HCT116 (cell line): ENCODE measurements around the gene SKIC3. TPM values are rescaled to one million over a fixed set of nuclear protein-coding genes. Genes with fewer than 3 reads are reported as not detected.

Source experiments
- ATAC-seq: fragments of 200-7000 bp; cut with Tn5 transposase; 2 replicates; pipeline ENCODE4 v1.9.1; 2020; ENCODE audit warnings: mild to moderate bottlenecking, moderate library complexity
- BruUV-seq: library from RNA; stranded (reverse); fragments of 400-500 nt; replicated peaks from 2 replicates; lab custom pipeline; 2021; lab: Mats Ljungman, UMichigan
- CTCF ChIA-PET: fragments of 300-600 bp; sonication (Branson Sonifier 250); formaldehyde crosslinking; loops from one replicate; lab custom pipeline; 2021; ENCODE audit warnings: antibody characterized with exemption; lab: Charles Lee
- POLR2A ChIA-PET: fragments of 300-600, 350-600 bp; sonication (Branson Sonifier 250); formaldehyde crosslinking; loops from one replicate; lab custom pipeline; 2021; ENCODE audit warnings: antibody characterized with exemption; lab: Charles Lee
- RAD21 ChIA-PET, 2 experiments: fragments of 300-600 bp; sonication (Branson Sonifier 250); formaldehyde crosslinking; loops; one replicate each; lab custom pipeline; 2023; ENCODE audit warnings: low total read pairs in 2 of 2; ENCODE audit not compliant: uncharacterized antibody in 2 of 2, unreplicated experiment in 2 of 2, low non-redundant PET in 1 of 2; lab: Charles Lee
- DNase-seq: peaks from one replicate; pipeline ENCODE4 v3.0.0-alpha.2; 2010; ENCODE audit warnings: low read depth, low spot score
- H2AFZ ChIP-seq: fragments of 200-600 bp; shearing (Covaris generic), sonication (generic); 2 replicates; pipeline ENCODE4 v1.6.1; 2017; ENCODE audit warnings: low read depth, mixed run types, mixed read lengths, antibody characterized with exemption, low read length; ENCODE audit not compliant: poor library complexity, severe bottlenecking
- H3K27ac ChIP-seq: 2 replicates; pipeline ENCODE4 v1.5.1; 2012; ENCODE audit warnings: low read depth, low read length
- H3K27me3 ChIP-seq: fragments of 200-600 bp; sonication (generic); 2 replicates; pipeline ENCODE4 v1.6.1; 2016; ENCODE audit warnings: mixed run types, low read length, mixed read lengths; ENCODE audit not compliant: insufficient read depth
- H3K36me3 ChIP-seq, 2 experiments: fragments of 200-500 bp in 1 of 2; fragments of 200-600 bp in 1 of 2; sonication (Bioruptor generic) in 1 of 2; sonication (generic) in 1 of 2; 2 replicates each; pipeline versions ENCODE4 v1.5.1 to v1.6.1; 2014 to 2016; ENCODE audit warnings: low read length in 2 of 2, inconsistent platforms in 1 of 2, mixed read lengths in 1 of 2, mixed run types in 1 of 2; ENCODE audit not compliant: insufficient read depth in 2 of 2, control insufficient read depth in 1 of 2
- H3K4me1 ChIP-seq, 2 experiments: fragments of 200-600 bp in 1 of 2; sonication (generic) in 1 of 2; 2 replicates each; pipeline versions ENCODE4 v1.5.1 to v1.6.1; 2012 to 2017; ENCODE audit warnings: low read length in 2 of 2, inconsistent platforms in 1 of 2, mild to moderate bottlenecking in 1 of 2, mixed read lengths in 1 of 2, mixed run types in 1 of 2, moderate library complexity in 1 of 2; ENCODE audit not compliant: insufficient read depth in 2 of 2, control insufficient read depth in 1 of 2
- H3K4me2 ChIP-seq: fragments of 200-600 bp; sonication (generic); 2 replicates; pipeline ENCODE4 v1.6.1; 2017; ENCODE audit warnings: mixed run types, low read length, mixed read lengths
- H3K4me3 ChIP-seq, 2 experiments: fragments of 200-600 bp in 1 of 2; sonication (generic) in 1 of 2; replicated peaks in 1 of 2; 2 replicates each; pipeline ENCODE4 v1.5.1; 2011 to 2016; ENCODE audit warnings: low read length in 2 of 2, control low read depth in 1 of 2, low read depth in 1 of 2, mild to moderate bottlenecking in 1 of 2, mixed read lengths in 1 of 2, mixed run types in 1 of 2
- H3K79me2 ChIP-seq: fragments of 200-600 bp; sonication (generic); 2 replicates; pipeline ENCODE4 v1.6.1; 2017; ENCODE audit warnings: mild to moderate bottlenecking, mixed run types, low read length, moderate library complexity, mixed read lengths; ENCODE audit not compliant: insufficient read depth
- H3K9ac ChIP-seq: fragments of 200-600 bp; sonication (generic); 2 replicates; pipeline ENCODE4 v1.6.1; 2016; ENCODE audit warnings: low read length, mixed read lengths
- H3K9me2 ChIP-seq: fragments of 200-600 bp; sonication (generic), shearing (Covaris generic); 2 replicates; pipeline ENCODE4 v1.6.1; 2017; ENCODE audit warnings: mixed run types, mild to moderate bottlenecking, moderate library complexity; ENCODE audit not compliant: insufficient read depth
- H3K9me3 ChIP-seq, 2 experiments: fragments of 200-500 bp in 1 of 2; fragments of 200-600 bp in 1 of 2; sonication (Bioruptor generic) in 1 of 2; sonication (generic) in 1 of 2; 2 replicates each; pipeline ENCODE4 v1.6.1; 2014 to 2017; ENCODE audit warnings: low read length in 2 of 2, mixed read lengths in 2 of 2, inconsistent platforms in 1 of 2, low read depth in 1 of 2, mild to moderate bottlenecking in 1 of 2, mixed run types in 1 of 2, moderate library complexity in 1 of 2; ENCODE audit not compliant: control insufficient read depth in 1 of 2, insufficient read depth in 1 of 2
- H4K20me1 ChIP-seq: fragments of 200-600 bp; sonication (generic), shearing (Covaris generic); 2 replicates; pipeline ENCODE4 v1.6.1; 2017; ENCODE audit warnings: mixed run types, mild to moderate bottlenecking, moderate library complexity; ENCODE audit not compliant: insufficient read depth
- ATF3 ChIP-seq: IDR thresholded peaks from 2 replicates; pipeline ENCODE4 v1.6.1; 2012
- CTCF ChIP-seq, 3 experiments: fragments of 200-600 bp in 1 of 3; sonication (generic) in 1 of 3; IDR thresholded peaks in 2 of 3; conservative IDR thresholded peaks in 1 of 3; 2 replicates each; pipeline ENCODE4 v1.5.1; 2012 to 2017; ENCODE audit warnings: low read depth in 2 of 3, low read length in 2 of 3, antibody characterized with exemption in 1 of 3, borderline replicate concordance in 1 of 3, control low read depth in 1 of 3, mild to moderate bottlenecking in 1 of 3, mixed read lengths in 1 of 3, mixed run types in 1 of 3, moderate library complexity in 1 of 3; ENCODE audit not compliant: insufficient read depth in 1 of 3
- EGR1 ChIP-seq: IDR thresholded peaks from 2 replicates; pipeline ENCODE4 v1.6.1; 2012; ENCODE audit warnings: low read depth
- EZH2 ChIP-seq: fragments of 200-600 bp; sonication (generic); IDR thresholded peaks from 2 replicates; pipeline ENCODE4 v1.6.1; 2017; ENCODE audit warnings: antibody characterized with exemption, mixed run types
- EZH2phosphoT487 ChIP-seq: fragments of 200-600 bp; IDR thresholded peaks from 2 replicates; pipeline ENCODE4 v1.6.1; 2018; ENCODE audit warnings: antibody characterized with exemption, borderline replicate concordance
- SP1 ChIP-seq: IDR thresholded peaks from 2 replicates; pipeline ENCODE4 v1.6.1; 2012; ENCODE audit warnings: low read depth
- YY1 ChIP-seq: IDR thresholded peaks from 2 replicates; pipeline ENCODE4 v1.6.1; 2011; ENCODE audit warnings: low read length, low read depth, moderate library complexity, mild to moderate bottlenecking; ENCODE audit not compliant: insufficient replicate concordance; ENCODE audit errors: extremely low read depth
- ZFX ChIP-seq: fragments of 450-650 bp; IDR thresholded peaks from 2 replicates; pipeline ENCODE4 v1.6.1; 2017
- ZNF274 ChIP-seq: fragments of 200-500 bp; sonication (Bioruptor generic); IDR thresholded peaks from 2 replicates; pipeline ENCODE4 v1.6.1; 2014; ENCODE audit warnings: mild to moderate bottlenecking, low read depth, low read length, inconsistent platforms
- intact Hi-C: fragments of 100-400 bp; cut with micrococcal nuclease; formaldehyde crosslinking; loops from 2 replicates; pipeline ENCODE4 v1.10.0; 2022
- total RNA-seq: library from RNA; stranded (reverse); gene quantifications from one replicate; pipeline ENCODE4 v1.2.1, GENCODE V29; 2021; ENCODE audit not compliant: unreplicated experiment

Gene SKIC3
- total RNA-seq, 1 experiment from 2014 or later, result 35.1 TPM

GRCh38 chr5:95543017-95543705 is 11.6 kb downstream of the SKIC3 start:
- ATAC-seq, result no peak

More at GRCh38 chr5:95543017-95543705, 11.6 kb downstream of the SKIC3 start:
- Histone ChIP-seq H3K9ac (no peak overlapping the region), H3K9me3 (no peaks in the 10 kb centered on the region), H3K4me1 (no peaks in the 10 kb centered on the region), H3K9me2 (no peaks in the 10 kb centered on the region), H3K4me3 (no peak overlapping the region), H3K4me2 (no peak overlapping the region), H2AFZ (no peak overlapping the region), H4K20me1 (no peaks in the 10 kb centered on the region), H3K27ac (no peak overlapping the region), H3K79me2 (peaks cover 3% of the 10 kb centered on the region; the same call in 1 of the 2 replicates), H3K36me3 (peaks cover 23 to 29% of the 10 kb centered on the region in 2 experiments), H3K27me3 (no peaks in the 10 kb centered on the region)
- ChIA-PET POLR2A (no interaction called here), CTCF (interaction anchor here (1.5 kb wide), 1 partner anchor 238 kb away, joined by 3 read pairs; no protein-coding TSS in a partner anchor), RAD21 (no interaction called here)
- intact Hi-C loops, result no loop called here
- BruUV-seq, result no TSS peak
- no peak for DNase-seq
- no peak for TF ChIP-seq SP1
- no peak for TF ChIP-seq EZH2phosphoT487
- TF ChIP-seq YY1, result no peak
- no peak for TF ChIP-seq CTCF (IDR thresholded peaks at IDR 0.05 in 2 of 3, conservative IDR thresholded peaks at IDR 0.05 in 1 of 3; ENCODE audit: borderline replicate concordance in 1 of 3, insufficient read depth in 1 of 3, low read depth in 2 of 3, low read length in 2 of 3)
- no peak for TF ChIP-seq ATF3
- no peak for TF ChIP-seq EGR1
- TF ChIP-seq ZNF274, result no peak
- no peak for TF ChIP-seq EZH2
- no peak for TF ChIP-seq ZFX
